Brain microvascular endothelial cell (primary cell): ENCODE measurements around the gene SUCLA2.

Experiments
- DNase-seq: peaks from one replicate; pipeline ENCODE4 v3.0.0-alpha.2; 2020
- H3K27ac ChIP-seq: fragments of 250-450 bp; sonication (Bioruptor Pico); 2 replicates; pipeline ENCODE4 v1.5.1; 2020; ENCODE audit warnings: mild to moderate bottlenecking, moderate library complexity
- H3K27me3 ChIP-seq: fragments of 250-450 bp; sonication (Bioruptor Pico); replicated peaks from 2 replicates; pipeline ENCODE4 v1.5.1; 2020; ENCODE audit warnings: mild to moderate bottlenecking
- H3K36me3 ChIP-seq: fragments of 250-450 bp; sonication (Bioruptor Pico); replicated peaks from 2 replicates; pipeline ENCODE4 v1.5.1; 2020; ENCODE audit warnings: mild to moderate bottlenecking
- H3K4me3 ChIP-seq: 2 replicates; pipeline ENCODE4 v1.5.1; 2011; ENCODE audit warnings: low read depth, mild to moderate bottlenecking, control low read depth, low read length, moderate library complexity
- CTCF ChIP-seq: IDR thresholded peaks from 2 replicates; pipeline ENCODE4 v1.5.1; 2011; ENCODE audit warnings: low read depth, mild to moderate bottlenecking, moderate library complexity, low read length, control low read depth, inconsistent platforms; ENCODE audit errors: missing control alignments
- in situ Hi-C: cut with HindIII; loops from 2 replicates; pipeline ENCODE4 v1.10.0; 2017; ENCODE audit warnings: low sequenced_read_pairs, low pct_ligation_motif_present

Gene SUCLA2

DNA sequence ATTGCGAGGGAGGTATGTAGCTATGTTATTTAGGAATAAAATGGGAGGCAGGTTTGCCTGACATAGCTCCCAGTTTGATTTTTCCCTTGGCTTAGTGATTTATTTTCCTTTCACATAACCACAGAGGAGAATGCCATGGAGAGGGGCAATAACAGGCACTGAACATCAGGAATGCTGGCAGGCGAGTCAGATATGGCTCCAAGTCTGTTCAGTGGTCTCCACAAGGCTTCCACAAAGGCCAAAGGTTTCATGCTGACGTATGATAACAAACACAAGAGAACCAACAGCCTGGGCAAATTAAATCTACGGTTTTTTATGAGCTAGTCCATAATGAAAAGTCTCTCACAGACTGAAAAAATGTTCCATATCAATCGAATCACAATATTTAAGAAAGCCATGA, 66.7 kb downstream of the SUCLA2 start:
- in situ Hi-C loops: no loop called here
- H3K4me3 ChIP-seq: no peak overlapping the region
- H3K27me3 ChIP-seq: no peaks in the 10 kb centered on the region
- no peak for TF ChIP-seq CTCF
- no peaks in the 10 kb centered on the region for H3K36me3 ChIP-seq
- DNase-seq: no peak
- no peak overlapping the region for H3K27ac ChIP-seq

DNA sequence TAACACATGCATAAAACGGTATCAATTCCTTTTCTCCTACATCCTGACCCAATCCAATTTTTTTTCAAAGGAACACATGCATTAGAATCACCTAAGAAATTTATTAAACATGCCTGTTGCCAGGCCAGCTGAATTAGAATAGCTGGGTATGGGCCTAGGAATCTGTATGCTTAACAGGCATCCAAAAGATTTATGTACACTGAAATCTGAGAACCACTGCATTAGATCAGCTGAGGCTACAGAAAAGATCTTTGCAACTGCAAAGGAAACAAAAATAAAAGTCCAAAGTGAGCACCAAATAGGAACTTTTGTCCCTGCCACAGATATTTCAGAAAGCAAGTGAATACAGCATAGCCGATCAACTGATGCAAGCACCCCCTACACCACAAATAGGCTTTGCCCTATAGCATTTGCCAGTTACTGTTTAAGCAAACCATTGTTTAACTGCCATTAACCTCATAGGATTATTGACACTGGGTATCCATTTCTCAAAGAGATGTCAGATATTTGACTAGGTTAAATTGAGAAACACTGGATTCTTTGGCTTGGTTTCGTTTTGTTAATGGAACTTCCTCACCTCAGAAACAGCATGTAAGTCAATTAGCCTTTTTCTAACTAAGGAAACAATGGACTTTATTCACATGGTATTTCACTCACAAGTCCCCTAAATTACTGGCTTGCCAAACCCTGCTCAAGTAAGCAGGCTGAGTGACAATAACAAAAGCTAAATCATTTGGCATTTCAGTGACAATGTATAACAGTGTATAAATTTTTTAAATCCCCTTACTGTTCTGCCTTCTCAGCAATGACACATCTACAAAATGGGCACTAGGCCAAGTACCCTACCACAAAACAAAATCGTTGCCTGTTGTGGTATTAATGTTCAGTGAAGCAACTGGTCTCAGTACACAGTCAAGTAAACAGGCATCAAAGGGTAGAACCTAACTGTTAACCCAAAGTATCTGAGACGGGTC, 67.8 kb downstream of the SUCLA2 start:
- H3K27ac ChIP-seq: no peak overlapping the region

GRCh38 chr13:47930649-47931165, 70.4 kb downstream of the SUCLA2 start:
- no peak overlapping the region for H3K27ac ChIP-seq
- H3K27me3 ChIP-seq: no peaks in the 10 kb centered on the region
- H3K36me3 ChIP-seq: no peaks in the 10 kb centered on the region
- H3K4me3 ChIP-seq: no peak overlapping the region
- in situ Hi-C loops: no loop called here
- DNase-seq: no peak
- TF ChIP-seq CTCF: no peak

More for the DNA sequence above, 67.8 kb downstream of the SUCLA2 start:
- in situ Hi-C loops: no loop called here
- H3K36me3 ChIP-seq: no peaks in the 10 kb centered on the region
- DNase-seq: peak; percentile 21
- H3K4me3 ChIP-seq: no peak overlapping the region
- H3K27me3 ChIP-seq: no peaks in the 10 kb centered on the region
- no peak for TF ChIP-seq CTCF

GRCh38 chr13:47929156-47929555, 71.9 kb downstream of the SUCLA2 start:
- in situ Hi-C loops: no loop called here
- H3K27ac ChIP-seq: no peak overlapping the region
- TF ChIP-seq CTCF: no peak
- no peaks in the 10 kb centered on the region for H3K27me3 ChIP-seq
- no peak for DNase-seq
- no peaks in the 10 kb centered on the region for H3K36me3 ChIP-seq
- H3K4me3 ChIP-seq: no peak overlapping the region

DNA sequence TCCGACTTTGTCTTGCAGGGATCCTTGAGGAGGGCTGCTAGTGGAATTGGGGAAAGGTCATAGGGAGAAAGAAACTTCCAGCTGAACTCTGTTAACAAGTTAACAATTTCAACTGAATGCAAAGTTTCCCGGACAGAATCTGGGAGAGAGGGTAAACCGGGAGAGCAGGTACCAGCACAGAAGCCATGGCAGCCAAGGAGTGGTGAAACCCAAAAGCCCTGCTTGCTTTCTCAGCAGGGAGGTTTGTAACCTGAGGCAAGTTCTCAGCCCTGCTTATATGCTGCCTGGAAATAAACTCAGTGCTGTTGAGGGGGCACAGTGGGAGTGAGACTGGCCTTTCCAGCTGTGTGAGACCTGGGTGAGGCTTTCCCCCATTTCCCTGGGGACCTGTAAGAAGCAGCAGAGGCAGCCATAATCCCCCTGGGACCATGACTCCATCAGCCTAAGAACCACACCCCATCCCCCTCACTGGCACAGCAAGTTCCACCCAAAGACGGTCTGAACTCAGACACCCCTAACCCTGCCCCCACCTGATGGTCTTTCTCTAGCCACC, 84.0 kb downstream of the SUCLA2 start:
- no peak overlapping the region for H3K4me3 ChIP-seq
- TF ChIP-seq CTCF: no peak

More for the DNA sequence above, 84.0 kb downstream of the SUCLA2 start:
- Histone ChIP-seq H3K27me3 (no peaks in the 10 kb centered on the region), H3K36me3 (no peaks in the 10 kb centered on the region), H3K27ac (no peak overlapping the region)
- DNase-seq: no peak
- in situ Hi-C loops: no loop called here
